Measurements from ENCODE around the gene CHTF18. TPM values are rescaled to one million over a fixed set of nuclear protein-coding genes. Genes with fewer than 3 reads are reported as not detected.

CHTF18 gene
- total and polyA plus RNA-seq, 10 of the 15 experiments (the other 5 are each of a cell fraction or from before 2014, with no cell fraction given): 1.6 to 87.8 (median 19.4) TPM

DNA sequence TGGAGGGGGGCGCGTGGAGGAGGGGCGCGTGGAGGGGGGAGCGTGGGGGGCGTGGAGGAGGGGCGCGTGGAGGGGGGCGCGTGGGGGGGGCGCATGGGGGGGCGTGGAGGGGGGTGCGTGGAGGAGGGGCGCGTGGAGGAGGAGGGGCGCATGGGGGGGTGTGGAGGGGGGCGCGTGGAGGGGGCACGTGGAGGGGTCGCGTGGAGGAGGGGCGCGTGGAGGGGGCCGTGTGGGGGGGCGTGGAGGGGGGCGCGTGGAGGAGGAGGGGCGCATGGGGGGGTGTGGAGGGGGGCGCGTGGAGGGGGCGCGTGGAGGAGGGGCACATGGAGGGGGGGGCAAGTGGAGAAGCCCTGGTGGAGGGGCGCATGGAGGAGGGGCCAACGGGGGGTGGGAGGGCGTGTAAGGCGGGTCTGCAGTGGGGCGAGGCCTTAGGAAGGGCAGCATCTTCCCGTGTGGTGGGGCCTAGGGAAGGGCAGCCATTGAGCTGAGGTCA is 20.6 kb upstream of the CHTF18 start:
- H3K27ac ChIP-seq (ENCODE audit: control insufficient read depth, insufficient read depth): no peak overlapping the region
- no peak overlapping the region for H3K4me3 ChIP-seq
- 29% methylated on average over 4 of the region's 38 CpGs for WGBS (ENCODE audit: insufficient coverage, insufficient replicate concordance, low lambda C conversion rate, missing lambda C conversion rate)
- RAD21 ChIA-PET (ENCODE audit: unreplicated experiment): no interaction called here
- in situ Hi-C loops (cut with MboI) (no loop called here), intact Hi-C loops (cut with micrococcal nuclease; ENCODE audit: unreplicated experiment) (no loop called here)
- ATAC-seq (no peak), FAIRE-seq (no peak), DNase-seq (ENCODE audit: low read depth, low spot score) (no peak)
- no TSS peak for BruUV-seq (replicated peaks)
- H3K9me3 ChIP-seq (replicated peaks; ENCODE audit: control insufficient read depth, insufficient read depth, low read length): no peaks in the 10 kb centered on the region
- no peak overlapping the region for H3K9ac ChIP-seq (ENCODE audit: control insufficient read depth, insufficient read depth, low read length)
- POLR2A ChIA-PET: no interaction called here
- no peaks in the 10 kb centered on the region for H4K20me1 ChIP-seq (ENCODE audit: control insufficient read depth, insufficient read depth)
- H3K36me3 ChIP-seq (ENCODE audit: control insufficient read depth in 2 of 2, insufficient read depth in 2 of 2, low read length in 1 of 2): no peaks in the 10 kb centered on the region
- no peak overlapping the region for H3K4me2 ChIP-seq (ENCODE audit: control insufficient read depth, insufficient read depth)
- no peak overlapping the region for H2AFZ ChIP-seq (ENCODE audit: control insufficient read depth, low read depth, low read length)
- SMC1A ChIA-PET (ENCODE audit: uncharacterized antibody, unreplicated experiment): no interaction called here
- no peaks in the 10 kb centered on the region for H3K27me3 ChIP-seq (replicated peaks in 1 of 2; ENCODE audit: control insufficient read depth in 2 of 2, insufficient read depth in 2 of 2, low read length in 1 of 2)
- no peaks in the 10 kb centered on the region for H3K79me2 ChIP-seq (ENCODE audit: control insufficient read depth, insufficient read depth, low read length)
- no peaks in the 10 kb centered on the region for H3K4me1 ChIP-seq (ENCODE audit: control insufficient read depth, insufficient read depth, low read length)
- CTCF ChIA-PET: no interaction called here
- TF ChIP-seq, protein P1, sequence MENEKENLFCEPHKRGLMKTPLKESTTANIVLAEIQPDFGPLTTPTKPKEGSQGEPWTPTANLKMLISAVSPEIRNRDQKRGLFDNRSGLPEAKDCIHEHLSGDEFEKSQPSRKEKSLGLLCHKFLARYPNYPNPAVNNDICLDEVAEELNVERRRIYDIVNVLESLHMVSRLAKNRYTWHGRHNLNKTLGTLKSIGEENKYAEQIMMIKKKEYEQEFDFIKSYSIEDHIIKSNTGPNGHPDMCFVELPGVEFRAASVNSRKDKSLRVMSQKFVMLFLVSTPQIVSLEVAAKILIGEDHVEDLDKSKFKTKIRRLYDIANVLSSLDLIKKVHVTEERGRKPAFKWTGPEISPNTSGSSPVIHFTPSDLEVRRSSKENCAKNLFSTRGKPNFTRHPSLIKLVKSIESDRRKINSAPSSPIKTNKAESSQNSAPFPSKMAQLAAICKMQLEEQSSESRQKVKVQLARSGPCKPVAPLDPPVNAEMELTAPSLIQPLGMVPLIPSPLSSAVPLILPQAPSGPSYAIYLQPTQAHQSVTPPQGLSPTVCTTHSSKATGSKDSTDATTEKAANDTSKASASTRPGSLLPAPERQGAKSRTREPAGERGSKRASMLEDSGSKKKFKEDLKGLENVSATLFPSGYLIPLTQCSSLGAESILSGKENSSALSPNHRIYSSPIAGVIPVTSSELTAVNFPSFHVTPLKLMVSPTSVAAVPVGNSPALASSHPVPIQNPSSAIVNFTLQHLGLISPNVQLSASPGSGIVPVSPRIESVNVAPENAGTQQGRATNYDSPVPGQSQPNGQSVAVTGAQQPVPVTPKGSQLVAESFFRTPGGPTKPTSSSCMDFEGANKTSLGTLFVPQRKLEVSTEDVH (IDR thresholded peaks at IDR 0.05; ENCODE audit: low read depth, partially characterized antibody): no peak
- TF ChIP-seq, protein P2, sequence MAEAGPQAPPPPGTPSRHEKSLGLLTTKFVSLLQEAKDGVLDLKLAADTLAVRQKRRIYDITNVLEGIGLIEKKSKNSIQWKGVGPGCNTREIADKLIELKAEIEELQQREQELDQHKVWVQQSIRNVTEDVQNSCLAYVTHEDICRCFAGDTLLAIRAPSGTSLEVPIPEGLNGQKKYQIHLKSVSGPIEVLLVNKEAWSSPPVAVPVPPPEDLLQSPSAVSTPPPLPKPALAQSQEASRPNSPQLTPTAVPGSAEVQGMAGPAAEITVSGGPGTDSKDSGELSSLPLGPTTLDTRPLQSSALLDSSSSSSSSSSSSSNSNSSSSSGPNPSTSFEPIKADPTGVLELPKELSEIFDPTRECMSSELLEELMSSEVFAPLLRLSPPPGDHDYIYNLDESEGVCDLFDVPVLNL (IDR thresholded peaks at IDR 0.05; ENCODE audit: low read depth, low read length): no peak
- TF ChIP-seq YY1 (IDR thresholded peaks at IDR 0.05; ENCODE audit: low read depth, low read length) (no peak), POU2F2 (IDR thresholded peaks at IDR 0.05; ENCODE audit: borderline replicate concordance, low read depth, low read length) (no peak), MTA2 (IDR thresholded peaks at IDR 0.05; ENCODE audit: low read depth) (no peak), BRCA1 (IDR thresholded peaks at IDR 0.05; ENCODE audit: low read depth, low read length) (no peak), NRF1 (conservative IDR thresholded peaks at IDR 0.05; ENCODE audit: low read depth, low read length) (no peak), HDAC2 (IDR thresholded peaks at IDR 0.05) (no peak), MEF2B (IDR thresholded peaks at IDR 0.05; ENCODE audit: partially characterized antibody, poor library complexity, severe bottlenecking) (no peak), EP300 (IDR thresholded peaks at IDR 0.05; ENCODE audit: borderline replicate concordance in 1 of 2, control insufficient read depth in 1 of 2, low read depth in 2 of 2, low read length in 2 of 2) (no peak)
- TF ChIP-seq, protein P3, sequence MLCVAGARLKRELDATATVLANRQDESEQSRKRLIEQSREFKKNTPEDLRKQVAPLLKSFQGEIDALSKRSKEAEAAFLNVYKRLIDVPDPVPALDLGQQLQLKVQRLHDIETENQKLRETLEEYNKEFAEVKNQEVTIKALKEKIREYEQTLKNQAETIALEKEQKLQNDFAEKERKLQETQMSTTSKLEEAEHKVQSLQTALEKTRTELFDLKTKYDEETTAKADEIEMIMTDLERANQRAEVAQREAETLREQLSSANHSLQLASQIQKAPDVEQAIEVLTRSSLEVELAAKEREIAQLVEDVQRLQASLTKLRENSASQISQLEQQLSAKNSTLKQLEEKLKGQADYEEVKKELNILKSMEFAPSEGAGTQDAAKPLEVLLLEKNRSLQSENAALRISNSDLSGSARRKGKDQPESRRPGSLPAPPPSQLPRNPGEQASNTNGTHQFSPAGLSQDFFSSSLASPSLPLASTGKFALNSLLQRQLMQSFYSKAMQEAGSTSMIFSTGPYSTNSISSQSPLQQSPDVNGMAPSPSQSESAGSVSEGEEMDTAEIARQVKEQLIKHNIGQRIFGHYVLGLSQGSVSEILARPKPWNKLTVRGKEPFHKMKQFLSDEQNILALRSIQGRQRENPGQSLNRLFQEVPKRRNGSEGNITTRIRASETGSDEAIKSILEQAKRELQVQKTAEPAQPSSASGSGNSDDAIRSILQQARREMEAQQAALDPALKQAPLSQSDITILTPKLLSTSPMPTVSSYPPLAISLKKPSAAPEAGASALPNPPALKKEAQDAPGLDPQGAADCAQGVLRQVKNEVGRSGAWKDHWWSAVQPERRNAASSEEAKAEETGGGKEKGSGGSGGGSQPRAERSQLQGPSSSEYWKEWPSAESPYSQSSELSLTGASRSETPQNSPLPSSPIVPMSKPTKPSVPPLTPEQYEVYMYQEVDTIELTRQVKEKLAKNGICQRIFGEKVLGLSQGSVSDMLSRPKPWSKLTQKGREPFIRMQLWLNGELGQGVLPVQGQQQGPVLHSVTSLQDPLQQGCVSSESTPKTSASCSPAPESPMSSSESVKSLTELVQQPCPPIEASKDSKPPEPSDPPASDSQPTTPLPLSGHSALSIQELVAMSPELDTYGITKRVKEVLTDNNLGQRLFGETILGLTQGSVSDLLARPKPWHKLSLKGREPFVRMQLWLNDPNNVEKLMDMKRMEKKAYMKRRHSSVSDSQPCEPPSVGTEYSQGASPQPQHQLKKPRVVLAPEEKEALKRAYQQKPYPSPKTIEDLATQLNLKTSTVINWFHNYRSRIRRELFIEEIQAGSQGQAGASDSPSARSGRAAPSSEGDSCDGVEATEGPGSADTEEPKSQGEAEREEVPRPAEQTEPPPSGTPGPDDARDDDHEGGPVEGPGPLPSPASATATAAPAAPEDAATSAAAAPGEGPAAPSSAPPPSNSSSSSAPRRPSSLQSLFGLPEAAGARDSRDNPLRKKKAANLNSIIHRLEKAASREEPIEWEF (IDR thresholded peaks at IDR 0.05; ENCODE audit: insufficient replicate concordance, low read depth, low read length): no peak
- TF ChIP-seq, protein P4, sequence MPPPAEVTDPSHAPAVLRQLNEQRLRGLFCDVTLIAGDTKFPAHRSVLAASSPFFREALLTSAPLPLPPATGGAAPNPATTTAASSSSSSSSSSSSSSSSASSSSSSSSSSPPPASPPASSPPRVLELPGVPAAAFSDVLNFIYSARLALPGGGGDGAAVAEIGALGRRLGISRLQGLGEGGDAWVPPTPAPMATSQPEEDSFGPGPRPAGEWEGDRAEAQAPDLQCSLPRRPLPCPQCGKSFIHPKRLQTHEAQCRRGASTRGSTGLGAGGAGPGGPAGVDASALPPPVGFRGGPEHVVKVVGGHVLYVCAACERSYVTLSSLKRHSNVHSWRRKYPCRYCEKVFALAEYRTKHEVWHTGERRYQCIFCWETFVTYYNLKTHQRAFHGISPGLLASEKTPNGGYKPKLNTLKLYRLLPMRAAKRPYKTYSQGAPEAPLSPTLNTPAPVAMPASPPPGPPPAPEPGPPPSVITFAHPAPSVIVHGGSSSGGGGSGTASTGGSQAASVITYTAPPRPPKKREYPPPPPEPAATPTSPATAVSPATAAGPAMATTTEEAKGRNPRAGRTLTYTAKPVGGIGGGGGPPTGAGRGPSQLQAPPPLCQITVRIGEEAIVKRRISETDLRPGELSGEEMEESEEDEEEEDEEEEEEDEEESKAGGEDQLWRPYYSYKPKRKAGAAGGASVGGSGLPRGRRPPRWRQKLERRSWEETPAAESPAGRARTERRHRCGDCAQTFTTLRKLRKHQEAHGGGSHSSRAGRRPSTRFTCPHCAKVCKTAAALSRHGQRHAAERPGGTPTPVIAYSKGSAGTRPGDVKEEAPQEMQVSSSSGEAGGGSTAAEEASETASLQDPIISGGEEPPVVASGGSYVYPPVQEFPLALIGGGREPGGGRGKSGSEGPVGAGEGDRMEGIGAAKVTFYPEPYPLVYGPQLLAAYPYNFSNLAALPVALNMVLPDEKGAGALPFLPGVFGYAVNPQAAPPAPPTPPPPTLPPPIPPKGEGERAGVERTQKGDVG (CRISPR knock-in tag; IDR thresholded peaks at IDR 0.05): no peak

All from GM12878 (cell line).